Measurements from ENCODE around the gene ZSWIM5.
"Not testable (repeated sequence)": the region's sequence is repeated elsewhere in the genome, so short reads cannot be mapped to it uniquely, and the experiment has no call there.

Gene ZSWIM5

DNA sequence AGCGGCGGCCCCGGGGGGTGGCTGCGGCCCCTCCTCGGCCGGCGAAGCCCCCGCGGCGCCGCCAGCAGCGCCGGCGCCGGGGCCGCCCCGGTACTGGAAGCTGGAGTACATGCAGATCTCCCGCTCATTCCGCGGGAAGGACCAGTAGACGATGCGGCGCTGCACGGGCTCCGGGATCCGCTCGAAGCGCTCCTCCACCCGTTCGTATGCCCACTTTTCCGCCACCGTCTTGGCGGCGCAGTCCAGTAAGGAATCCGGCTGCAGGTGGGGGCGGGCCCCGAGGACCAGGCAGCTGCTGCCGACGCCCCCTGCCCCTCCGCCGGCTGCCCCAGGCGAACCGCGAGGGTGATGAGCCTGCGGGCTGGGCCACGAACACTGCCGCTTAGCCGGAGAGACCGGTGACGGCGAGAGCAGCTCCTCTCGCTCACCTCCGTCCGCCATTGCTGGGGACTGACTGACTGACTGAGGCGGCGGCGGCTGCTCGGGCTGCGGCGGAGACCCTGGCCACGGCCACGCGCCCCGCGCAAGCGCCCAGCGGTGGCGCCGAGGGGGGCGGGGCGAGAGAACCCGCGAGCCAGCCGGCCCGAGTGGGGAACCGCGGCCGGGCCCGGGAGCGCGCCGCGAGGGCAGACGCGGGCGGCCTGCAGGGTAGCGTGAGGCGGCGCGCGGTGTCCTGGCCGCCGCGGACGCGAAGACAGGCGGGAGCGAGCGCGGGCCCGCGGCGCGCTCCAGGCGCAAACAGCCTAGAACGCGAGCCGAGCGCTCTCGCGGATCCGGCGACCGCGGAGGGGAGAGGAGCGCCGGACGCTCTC, at the start of gene ZSWIM5:
Gene ZSWIM5, minus strand, starts transcription at position 696 of the 812 bp plus-strand sequence. Its CDS starts 255 bp downstream, at position 441.
- no peak for DNase-seq (ENCODE audit: low spot score)

DNA sequence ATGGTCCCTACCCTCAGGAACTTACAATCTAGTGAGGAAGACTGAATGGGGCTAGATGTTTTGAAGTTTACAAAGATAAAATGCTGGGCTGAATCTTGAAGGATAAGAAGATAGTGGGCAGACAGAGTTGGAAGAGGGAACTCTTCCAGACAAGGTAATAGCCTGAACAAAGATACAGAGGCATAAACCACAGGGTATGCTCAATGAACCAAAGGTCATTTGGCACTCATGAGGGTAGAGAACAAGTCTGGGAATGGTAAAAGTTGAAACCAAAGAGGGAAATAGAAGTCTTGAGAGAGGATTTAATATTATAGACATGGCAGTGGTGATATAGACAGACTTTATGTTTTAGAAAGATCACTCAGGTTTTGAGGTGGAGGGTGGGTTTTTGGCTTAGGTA, 48.1 kb upstream of the ZSWIM5 start:
- no peak for DNase-seq (ENCODE audit: low spot score)

DNA sequence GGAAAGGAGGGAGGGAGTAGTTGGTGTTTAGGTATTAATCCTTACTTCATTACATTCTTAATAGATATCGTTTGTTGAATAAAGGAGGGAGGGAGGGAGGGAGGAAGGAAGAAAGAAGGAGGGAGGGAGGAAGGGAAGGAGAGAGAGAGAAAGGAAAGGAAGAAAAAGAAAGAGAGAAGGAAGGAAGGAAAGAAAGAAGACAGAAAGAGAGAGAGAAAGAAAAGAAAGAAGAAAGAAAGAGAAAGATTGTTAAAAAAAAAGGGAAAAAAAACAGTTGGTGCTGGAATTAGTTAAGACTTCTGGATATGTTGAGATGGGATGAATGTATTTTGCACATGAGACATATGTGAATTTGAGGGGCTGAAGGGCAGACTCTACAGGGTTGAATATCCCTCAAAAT, 44.1 kb upstream of the ZSWIM5 start:
- no peak for DNase-seq (ENCODE audit: low spot score)

DNA sequence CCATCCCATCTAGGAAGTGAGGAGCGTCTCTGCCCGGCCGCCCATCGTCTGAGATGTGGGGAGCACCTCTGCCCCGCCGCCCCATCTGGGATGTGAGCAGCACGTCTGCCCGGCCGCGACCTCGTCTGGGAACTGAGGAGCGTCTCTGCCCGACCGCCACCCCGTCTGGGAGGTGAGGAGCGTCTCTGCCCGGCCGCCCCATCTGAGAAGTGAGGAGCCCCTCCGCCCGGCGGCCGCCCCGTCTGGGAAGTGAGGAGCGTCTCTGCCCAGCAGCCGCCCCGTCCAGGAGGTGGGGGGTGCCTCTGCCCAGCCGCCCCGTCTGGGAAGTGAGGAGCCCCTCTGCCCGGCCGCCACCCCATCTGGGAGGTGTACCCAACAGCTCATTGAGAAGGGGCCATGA, 41.6 kb upstream of the ZSWIM5 start:
- not testable (repeated sequence) for DNase-seq (ENCODE audit: low spot score)

DNA sequence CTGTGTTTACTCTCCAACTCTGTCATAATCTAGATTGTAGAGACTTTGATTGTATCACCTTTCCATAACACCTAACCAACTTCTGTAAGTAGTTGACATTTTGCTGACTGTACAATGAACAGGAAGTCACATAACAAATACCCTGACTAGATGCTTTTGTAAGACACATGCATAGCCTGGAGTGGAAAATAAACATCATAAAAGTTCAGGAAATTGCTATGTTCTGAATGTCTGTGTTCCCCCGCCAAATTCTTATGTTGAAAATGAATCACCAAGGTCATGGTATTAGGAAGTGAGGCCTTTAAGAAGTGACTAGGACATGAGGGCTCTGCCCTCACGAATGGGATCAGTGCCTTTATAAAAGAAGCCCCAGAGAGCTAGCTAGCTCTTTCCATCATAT, 40.4 kb upstream of the ZSWIM5 start:
- no peak for DNase-seq (ENCODE audit: low spot score)

DNA sequence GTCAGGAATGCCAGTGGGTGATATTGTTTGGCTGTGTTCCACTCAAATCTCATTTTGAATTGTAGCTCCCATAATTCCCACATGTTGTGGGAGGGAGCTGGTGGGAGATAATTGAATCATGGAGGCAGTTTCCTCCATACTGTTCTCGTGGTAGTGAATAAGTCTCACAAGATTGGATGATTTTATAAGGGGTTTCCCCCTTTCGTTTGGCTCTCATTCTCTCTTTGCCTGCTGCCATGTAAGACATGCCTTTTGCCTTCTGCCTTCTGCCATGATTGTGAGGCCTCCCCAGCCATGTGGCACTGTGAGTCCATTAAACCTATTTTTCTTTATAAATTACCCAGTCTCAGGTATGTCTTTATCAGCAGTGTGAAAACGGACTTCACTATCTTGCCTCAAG, 40.0 kb upstream of the ZSWIM5 start:
- DNase-seq (ENCODE audit: low spot score): not testable (repeated sequence)

DNA sequence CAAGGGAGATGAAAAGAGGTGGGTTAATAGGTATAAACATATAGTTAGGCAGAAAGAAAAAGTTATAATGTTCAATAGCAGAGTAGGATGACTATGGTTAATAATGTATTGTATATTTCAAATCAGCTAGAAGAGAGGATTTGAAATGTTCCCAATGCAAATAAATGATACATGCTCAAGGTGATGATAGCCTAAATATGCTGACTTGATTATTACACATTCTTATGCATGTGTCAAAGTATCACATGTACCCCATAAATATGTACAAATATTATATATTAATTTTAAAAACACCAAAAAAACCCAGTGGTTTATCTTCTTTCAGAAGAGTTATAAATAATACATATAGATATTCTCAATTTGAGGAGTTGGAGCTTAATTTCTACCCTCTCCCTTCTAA, 38.3 kb upstream of the ZSWIM5 start:
- DNase-seq (ENCODE audit: low spot score): no peak

DNA sequence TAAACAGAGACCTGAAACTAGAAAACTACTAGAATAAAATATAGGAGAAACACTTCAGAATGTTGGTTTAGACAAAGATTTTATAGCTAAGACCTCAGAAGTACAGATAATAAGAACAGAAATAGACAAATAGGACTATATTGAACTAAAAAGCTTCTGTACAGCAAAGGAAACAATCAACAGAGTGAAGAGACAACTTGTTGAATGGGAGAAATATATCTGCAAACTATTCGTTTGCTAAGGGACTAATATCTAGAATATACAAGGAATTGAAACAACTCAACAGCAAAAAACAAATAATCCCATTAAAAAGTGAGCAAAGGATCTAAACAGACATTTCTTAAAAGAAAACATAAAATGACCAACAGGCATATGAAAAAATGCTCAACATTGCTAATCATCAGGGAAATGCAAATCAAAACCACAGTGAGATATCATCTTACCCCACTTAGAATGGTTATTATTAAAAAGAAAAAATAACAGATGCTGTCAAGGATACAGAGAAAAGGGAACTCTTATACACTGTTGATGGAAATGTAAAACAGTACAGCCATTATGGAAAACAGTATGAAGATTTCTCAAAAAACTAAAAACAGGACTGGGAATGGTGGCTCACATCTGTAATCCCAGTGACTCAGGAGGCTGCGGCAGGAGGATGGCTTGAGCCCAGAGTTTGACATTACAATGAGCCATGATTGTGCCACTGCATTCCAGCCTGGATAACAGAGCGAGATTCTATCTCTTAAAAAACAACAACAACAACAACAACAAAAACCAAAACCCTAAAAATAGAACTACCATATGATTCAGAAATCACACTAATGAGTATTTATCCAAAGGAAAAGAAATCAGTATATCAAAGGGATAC, 37.3 kb upstream of the ZSWIM5 start:
- no peak for DNase-seq (ENCODE audit: low spot score)

DNA sequence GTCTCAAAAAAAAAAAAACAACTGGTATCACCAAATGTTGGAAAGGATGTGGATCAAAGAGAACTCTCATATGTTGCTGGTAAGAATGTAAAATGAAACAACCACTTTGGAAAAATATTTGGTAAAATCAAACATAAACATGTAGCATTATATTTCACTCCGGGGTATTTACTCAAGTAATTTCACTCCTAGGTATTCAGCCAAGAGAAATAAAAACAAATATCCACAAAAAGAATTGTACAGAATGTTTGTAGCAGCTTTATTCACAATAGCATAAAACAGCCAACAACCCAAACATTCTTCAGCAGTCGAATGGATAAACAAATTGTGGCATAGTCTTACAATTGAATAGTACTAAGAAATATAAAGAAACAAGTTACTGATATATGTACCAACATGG, 32.4 kb upstream of the ZSWIM5 start:
- no peak for DNase-seq (ENCODE audit: low spot score)

DNA sequence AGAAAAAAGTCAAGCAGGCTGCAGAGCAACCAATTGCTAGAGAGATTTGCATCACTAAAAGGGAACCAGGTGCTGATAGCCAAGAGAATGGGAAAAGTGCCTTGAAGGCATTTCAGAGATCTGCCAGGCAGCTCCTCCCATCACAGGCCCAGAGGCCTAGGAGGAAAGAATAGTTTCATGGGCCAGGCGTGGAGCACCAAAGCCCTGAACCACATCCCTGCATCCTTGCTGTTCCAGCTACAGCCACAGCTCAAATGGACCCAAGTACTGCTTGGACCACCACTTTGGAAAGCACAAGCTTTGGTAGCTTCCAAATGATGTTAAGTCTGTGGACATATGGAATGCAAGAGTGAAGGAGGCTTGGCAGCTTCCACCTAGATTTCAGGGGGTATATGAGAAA, 29.7 kb upstream of the ZSWIM5 start:
- no peak for DNase-seq (ENCODE audit: low spot score)

DNA sequence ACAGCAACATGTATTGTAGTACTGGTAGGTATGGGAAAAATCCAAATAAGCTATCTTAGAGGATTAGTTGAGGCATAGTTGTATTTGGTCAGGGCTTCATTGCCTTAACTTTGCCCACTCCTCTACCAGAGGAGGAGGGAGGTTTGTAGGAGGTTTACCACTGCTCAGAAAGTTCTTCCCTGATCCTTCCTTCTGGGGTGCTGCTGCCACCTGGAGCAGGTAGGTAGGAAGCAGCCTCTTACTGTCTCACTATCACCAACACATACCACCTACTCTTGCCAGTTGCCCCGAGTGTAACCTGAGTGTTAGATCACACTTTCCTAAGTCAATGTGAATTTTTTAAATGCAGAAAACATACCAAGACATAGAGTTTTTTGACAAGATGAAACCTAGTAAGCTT, 24.1 kb upstream of the ZSWIM5 start:
- no peak for DNase-seq (ENCODE audit: low spot score)

DNA sequence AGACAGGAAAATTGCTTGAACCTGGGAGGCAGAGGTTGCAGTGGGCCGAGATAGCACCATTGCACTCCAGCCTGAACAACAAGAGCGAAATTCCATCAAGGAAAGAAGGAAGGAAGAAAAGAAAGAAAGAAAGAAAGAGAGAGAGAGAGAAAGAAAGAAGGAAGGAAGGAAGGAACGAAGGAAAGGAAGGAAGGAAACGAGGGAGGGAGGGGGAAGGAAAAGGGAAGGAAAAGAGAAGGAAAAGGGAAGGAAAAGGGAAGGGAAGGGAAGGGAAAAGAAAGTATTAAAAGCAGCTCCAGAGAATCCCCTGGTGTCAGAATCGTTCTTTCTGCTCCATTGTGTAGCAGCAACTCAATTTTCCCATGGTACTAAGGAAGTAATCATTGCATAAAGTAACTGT, 19.2 kb upstream of the ZSWIM5 start:
- DNase-seq (ENCODE audit: low spot score): no peak

DNA sequence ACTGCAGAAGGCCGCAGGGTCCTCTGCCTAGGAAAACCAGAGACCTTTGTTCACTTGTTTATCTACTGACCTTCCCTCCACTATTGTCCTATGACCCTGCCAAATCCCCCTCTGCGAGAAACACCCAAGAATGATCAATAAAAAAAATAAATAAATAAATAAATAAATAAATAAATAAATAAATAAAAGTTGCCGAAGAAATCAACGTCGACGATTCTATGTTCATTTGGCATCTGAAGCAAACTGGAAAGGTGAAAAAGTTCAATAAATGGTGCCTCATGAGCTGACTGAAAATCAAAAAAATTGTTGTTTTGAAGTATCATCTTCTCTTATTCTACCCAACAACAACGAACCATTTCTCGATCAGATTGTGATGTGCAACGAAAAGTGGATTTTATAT, 17.3 kb upstream of the ZSWIM5 start:
- DNase-seq (ENCODE audit: low spot score): not testable (repeated sequence)

DNA sequence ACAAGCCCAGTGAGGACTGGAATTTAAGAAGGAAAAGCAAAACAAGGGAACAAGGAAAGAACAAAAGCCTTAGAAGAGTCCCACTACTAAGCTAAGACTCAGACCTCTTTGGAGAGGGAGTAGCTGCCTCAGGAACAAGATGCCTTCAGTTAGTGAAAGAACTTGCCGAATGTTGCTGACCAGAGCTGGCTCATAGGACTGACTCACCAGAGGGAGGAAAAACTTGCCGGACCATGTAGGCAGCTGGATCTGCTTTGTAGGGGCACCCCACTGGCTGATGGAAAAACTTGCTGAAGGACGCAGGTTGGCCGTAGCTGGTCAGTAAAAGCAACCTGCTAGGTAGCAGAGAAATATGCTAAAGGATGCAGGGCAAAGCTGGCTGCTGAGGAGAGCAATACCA, 15.3 kb upstream of the ZSWIM5 start:
- no peak for DNase-seq (ENCODE audit: low spot score)

DNA sequence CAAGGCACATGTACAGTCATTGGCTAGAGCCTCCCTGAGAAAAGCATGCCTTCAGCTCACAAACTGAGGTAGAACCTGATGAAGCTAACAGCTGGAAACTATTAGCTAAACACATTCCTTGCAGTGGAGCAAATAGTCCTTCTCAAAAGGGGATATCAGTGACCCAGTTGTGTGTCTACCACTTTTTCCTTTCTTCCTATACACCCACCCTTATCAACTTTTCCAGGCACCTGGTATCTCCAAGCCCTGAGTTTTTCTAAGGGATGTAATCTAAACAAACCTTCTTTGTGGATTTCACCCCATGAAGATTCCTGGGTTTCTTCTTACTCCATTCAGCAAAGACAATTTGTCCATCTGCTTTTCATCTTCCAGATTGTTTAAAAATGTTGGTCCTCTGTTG, 10.5 kb upstream of the ZSWIM5 start:
- DNase-seq (ENCODE audit: low spot score): no peak

DNA sequence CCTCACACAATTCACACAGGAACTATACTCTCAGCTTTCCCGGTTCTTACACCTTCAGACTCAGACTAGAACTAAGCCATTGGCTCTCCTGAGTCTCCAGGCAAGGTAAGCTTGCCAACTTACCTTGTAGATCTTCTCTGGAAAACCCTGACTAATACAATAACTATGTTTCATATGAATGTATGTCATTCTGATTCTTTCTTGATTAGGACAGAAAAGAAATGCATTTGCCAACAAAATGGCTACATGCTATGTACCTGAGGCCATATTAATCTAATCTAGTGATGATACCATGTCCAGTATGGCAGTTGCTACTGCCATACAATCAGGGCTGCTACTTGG, 9.8 kb upstream of the ZSWIM5 start:
- DNase-seq (ENCODE audit: low spot score): no peak

DNA sequence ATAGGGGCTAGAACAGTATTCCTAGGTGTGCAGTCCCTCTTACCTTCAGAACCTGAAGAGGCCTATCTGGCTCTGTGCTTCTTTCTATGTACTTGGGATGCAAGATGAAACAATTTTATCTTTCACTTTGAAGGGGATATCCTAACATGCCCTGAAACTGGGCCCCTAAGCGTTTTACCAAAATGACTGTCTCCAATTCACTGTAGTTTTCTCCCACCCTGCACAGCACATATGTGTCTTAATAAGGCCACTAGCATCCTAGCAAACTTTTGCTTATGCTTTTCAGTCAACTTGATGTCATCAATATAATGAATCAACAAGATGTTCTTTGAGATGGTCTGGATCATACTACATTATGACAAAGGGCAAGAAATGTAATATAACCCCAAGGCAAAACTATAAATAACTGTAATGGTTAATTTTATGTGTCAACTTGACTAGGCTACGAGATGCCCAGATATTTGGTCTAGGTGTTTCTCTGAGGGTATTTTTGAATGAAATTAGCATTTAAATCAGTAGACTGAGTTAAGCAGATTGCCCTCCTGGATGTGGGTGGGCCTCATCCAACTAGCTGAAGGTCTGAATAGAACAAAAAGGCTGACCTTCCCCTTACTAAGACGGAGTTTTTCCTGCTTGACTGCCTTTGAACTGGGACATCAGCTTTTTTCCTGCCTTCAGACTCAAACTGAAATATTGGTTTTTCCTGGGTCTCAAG, 9.2 kb upstream of the ZSWIM5 start:
- DNase-seq (ENCODE audit: low spot score): no peak

DNA sequence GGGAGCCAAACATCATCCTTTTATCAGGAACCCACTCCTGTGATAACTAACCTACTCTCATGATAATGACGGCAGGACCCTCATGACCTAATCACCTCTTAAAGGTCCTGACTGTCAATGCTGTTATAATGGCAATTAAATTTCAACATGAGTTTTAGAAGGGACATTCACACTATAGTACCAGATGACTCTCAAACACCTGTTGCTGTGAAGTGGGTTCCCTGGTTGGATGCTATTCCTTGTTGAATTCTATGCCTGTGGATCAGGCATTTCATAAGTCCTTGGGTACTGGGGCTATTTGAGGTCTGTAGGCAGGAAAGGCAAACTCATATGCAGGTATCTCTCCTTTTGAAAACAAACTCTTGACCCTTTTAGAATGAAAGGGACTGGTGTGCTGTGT, 7.5 kb upstream of the ZSWIM5 start:
- no peak for DNase-seq (ENCODE audit: low spot score)

DNA sequence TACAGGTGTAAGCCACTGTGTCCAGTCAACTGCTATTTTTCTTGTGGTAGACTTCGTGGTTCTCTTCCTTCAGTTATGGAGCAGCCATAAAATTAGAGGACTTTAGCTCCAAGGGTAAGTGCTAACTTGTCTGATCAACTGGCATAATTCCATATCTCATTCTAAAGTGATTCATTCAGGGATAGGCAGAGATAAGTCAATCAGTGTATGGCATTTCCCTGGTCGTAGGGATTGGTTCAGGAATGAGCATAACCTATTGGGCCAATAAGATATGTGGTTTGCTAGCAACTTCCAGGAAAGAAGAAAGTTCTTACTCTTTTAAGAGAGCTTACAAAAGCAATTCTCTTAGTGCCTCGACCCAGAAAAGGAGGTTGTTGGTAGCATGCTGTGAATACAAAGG, 4.7 kb upstream of the ZSWIM5 start:
- DNase-seq (ENCODE audit: low spot score): no peak

DNA sequence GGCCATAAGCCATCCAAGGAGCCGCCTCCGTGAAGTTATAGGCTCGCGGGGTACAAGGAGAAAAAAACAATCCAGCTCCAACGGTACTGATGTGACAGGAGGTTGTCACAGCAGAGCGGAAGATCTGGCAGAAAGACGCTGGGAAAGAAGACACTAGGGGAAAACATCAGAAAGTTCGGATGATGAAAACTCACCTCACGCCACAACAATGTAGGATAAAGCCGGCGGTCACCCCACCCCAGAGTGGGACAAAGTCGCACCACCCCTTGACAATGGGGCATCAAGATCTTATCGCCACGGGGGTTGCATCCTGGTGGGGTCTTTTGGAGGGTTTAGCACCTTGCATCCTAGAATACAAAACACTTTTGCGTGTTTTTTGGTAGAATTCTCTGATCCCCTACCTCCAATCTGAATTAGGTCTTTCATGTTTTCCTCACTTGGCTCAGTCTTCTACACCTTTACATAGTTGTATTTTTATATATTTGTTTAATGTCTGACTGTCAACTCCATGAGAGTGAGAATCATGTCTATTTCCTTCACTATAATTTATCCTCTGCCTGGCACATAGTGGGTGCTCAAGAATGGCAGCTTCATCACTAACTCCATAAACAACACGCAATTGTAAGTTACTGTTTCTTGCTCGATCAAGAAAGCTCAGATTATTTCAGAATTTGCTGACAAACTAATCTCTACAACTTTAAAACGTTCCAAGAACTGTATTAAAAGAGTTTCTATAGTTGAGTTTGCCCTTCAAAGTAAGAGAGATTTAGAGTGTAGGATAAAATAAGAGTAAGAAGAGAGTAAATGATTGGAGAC, 611 bp upstream of the ZSWIM5 start:
- no peak for DNase-seq (ENCODE audit: low spot score)

DNA sequence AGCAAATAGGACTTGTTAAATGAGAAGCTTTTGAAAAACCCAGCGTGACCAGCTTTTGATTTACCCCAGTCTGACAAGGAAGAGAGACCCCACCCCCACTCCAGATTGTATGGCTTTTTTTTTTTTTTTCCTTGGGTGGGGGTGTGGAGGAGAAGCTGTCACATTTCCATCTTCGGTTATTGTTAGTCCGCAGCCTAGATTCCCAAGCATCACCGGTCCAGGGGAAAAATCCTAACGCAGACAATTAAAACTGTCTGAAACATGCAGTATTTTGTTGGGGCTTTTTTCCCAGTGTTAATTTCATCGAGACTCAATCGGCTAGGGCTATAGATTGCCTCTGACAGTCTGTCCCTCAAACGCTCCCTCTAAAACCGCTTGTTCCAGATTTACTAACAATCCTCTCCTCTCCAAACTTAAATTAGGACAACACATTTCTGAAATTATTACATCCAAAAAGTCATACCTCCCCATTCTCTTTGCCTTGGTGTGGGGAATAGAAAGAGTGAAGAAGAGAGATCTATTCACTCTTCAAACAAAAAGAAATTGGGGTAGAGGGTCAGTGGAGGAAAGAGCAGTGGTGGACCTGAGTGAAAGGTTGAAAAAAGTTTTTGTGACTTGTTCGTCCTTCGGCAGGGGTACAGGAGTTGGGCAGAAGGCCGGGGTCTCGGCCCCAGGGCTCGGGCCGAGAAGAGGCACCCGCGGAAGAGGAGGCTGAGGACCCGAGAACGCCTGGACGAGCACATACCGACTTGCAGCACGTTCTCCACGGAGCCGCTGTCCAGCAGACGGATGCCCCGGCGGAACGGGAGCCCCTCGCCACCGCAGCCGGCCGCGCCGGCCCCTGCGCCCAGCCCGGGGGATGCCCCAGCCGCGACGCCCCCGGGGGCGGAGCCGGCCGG, 1.1 kb downstream of the ZSWIM5 start:
- no peak for DNase-seq (ENCODE audit: low spot score)

All from hematopoietic multipotent progenitor cell treated with erythropoietin and hydrocortisone succinate and interleukin-3 and kit ligand, for 15 days (in vitro differentiated cells).